HG02970 (cell line): Measurements from ENCODE around the gene ZDHHC14.

Experiments used
- ATAC-seq: cut with Tn5 transposase; IDR thresholded peaks from one replicate; pipeline ENCODE4 v1.9.1; 2021; ENCODE audit warnings: mild to moderate bottlenecking, moderate library complexity, moderate number of reproducible peaks; ENCODE audit not compliant: unreplicated experiment, low FRiP score

ZDHHC14 gene

GRCh38 chr6:157629220-157629619, 248.2 kb downstream of the ZDHHC14 start:
- no peak for ATAC-seq

DNA sequence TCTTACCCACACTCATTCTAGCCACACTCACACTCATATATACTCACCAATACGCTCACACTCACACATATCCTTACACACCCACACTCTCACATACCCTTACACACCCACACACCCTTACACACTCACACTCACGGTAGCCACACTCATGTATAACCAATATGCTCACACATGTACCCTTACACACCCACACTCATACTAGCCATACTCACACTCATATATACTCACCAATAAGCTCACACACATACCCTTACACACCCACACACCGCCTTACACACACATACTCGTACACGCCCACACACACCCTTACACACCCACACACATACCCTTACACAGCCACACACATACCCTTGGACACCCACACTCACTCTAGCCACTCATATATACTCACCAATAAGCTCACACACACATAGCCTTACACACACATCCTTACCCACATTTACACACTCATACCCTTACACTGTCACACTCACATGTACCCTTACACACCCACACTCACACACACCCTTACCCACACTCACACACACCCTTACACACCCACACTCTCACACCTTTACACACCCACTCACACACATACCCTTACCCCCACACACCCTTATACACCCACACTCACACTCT, 249.6 kb downstream of the ZDHHC14 start:
- ATAC-seq = no peak

- ATAC-seq = no peak
These were observed 250.4 kb downstream of the ZDHHC14 start for GRCh38 chr6:157631412-157631811.

DNA sequence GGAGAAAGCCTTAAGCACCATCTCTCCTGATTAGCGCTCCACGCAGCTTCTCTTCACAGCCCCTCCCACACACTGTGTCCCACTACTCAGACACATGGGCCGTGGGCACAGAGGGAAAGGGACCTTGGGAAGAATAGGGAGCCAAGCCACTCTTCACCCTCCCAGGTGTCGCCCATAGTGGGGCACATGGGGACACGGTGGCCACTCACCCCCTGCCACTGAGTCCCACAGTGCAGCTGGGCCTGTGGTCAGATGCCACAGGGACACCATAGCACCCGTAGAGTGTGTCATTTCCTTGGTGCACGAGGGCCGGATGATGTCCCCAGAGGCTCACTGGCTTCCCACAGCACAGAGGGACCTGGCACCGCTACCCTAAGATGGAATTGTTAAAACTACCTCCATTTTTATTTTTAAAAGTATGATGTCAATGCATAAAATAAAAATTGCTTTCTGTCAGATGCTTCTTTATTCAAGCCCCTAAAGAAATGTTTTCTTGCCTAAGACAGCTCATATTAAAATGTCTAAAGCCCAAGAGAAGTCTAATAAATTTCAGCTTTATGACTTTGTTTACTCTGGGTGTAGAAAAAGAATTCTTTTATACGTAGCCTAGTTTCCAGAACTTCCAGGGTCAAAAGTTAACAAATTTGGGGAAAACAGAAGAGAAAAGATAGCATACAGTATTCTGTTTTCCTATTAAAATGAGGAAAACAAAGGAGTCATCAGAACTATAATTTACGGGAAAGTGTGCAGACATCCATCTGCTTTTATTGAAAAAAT, 251.0 kb downstream of the ZDHHC14 start:
- ATAC-seq = no peak

DNA sequence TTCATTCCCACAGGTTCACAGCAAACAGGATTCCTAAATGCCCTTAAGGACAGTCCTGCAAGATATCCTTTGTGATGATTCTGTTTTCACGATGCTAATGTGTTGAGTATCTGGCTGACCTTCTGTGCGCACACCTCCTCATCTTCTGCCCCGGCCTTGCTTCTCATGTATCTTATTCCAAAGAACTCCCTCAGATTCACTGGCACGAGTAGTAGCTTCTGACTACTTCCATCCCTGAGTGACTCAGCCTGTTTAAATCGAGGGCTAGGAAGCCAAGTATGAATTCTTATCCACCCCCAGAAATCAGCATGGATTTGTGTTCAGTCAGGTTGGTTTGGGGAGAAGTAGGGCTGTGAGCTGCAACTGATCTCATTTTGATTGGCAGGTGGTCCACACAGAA, 251.8 kb downstream of the ZDHHC14 start:
- no peak for ATAC-seq

DNA sequence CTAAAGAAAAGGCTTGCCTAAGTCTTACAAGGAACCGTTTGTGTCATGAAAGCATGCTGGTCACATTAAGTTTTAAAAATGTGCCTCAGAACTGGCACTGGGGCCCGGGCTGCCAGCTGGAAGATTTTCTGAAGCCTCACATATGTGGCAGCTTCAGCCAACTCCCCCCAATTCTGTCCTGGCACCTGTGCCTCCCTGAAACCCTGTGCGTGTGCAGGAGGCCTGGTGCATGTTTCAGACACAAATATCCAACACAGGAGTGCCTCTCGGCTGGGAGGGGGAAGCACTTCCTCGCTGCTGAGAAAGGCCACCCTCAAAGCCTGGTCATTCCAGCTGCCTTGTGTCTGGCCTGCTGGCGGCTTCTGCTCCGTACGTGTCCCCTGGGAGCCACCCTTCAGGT, 253.6 kb downstream of the ZDHHC14 start:
- ATAC-seq = no peak

DNA sequence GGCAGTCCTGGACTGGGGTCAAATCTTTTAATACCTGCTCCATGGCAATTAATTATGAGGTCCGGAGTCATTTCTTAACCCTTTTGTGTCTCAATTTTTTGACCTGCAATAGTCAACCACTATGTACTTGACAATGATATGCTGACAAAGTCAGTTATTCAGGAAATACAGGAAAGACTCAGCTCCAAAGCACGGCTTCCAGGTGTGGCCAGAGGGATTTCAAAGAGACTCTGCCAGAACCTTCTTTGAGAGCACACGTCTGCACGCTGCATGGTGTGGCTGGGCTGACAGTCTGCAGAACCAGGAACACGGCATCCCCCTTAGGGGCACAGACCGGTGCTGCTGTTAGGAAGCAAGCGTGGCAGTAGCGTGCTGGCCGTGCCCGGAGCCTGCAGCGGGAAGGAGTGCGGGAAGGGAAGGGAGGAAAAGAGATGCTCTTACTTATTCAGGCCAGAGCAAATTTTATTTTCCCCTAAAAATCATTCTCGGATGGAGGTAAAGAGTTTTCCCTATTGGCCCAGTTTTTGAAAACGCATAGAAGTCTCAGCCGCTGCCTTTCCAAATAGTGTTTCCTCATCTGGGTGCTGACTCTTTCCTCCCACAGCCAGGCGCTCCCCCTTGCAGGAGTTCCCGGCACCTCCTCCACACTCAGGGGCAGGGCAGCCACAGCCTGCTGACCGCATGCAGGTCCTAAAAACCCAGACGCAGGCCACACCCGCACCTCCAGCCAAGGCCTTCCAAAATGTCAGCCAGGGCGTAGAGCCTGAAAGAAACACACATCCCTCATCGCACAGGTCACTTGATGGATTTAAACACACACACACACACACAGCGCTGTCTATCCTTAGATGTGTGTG, 254.6 kb downstream of the ZDHHC14 start:
- no peak for ATAC-seq

GRCh38 chr6:157637516-157637915, 256.5 kb downstream of the ZDHHC14 start:
- ATAC-seq = no peak

- ATAC-seq = no peak
These were observed 257.1 kb downstream of the ZDHHC14 start for GRCh38 chr6:157637941-157638662.

- no peak for ATAC-seq
These were observed 257.8 kb downstream of the ZDHHC14 start for GRCh38 chr6:157638779-157639178.

DNA sequence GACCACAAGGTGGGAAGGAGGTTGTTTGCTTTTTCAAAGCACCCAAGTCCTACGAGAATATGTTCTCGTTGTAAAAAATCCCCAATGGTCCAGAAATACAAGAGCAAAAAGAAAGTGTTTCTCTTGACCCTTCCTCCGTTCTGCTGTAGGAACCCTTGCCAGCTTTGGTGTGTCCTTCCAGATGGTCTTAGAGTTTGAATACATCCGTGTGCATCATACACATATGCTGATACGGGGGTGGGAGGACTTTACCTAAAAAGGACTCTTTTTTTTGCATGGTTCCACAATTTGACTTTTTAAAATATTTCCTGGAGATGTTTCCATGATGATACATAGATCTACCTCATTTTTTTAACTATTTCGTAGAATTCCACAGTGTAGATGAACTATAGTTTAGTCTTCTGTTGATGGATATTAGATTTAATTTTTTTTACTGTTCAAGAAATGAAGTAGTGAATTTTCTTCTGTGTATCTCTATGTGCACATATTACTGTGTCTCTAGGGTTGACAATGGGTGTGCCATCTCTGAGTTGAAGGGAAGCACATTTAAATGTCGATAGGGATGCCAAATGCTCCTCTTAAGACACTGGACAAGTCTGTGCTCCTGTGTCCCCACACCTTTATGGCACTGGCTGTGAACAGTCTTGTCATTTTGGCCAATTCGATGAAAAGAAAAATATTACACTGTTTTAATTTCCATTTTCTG, 259.9 kb downstream of the ZDHHC14 start:
- ATAC-seq = no peak

DNA sequence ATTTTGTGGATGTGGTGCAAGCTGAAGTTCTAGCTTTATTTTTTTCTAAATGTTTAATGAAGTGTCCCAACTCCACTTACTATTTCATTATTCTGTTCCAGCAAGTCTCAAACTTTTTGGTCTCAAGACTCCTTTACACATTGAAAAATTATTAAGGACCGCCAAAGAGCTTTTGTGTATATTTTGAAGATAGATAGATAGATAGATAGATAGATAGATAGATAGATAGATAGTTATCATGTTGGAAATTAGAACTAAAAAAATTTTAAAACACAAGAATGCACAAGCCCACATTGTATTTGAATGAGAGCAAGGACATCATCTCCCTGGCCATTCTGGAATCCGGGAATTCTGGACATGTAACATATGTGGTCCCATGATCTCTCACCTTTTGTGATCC, 260.8 kb downstream of the ZDHHC14 start:
- no peak for ATAC-seq

DNA sequence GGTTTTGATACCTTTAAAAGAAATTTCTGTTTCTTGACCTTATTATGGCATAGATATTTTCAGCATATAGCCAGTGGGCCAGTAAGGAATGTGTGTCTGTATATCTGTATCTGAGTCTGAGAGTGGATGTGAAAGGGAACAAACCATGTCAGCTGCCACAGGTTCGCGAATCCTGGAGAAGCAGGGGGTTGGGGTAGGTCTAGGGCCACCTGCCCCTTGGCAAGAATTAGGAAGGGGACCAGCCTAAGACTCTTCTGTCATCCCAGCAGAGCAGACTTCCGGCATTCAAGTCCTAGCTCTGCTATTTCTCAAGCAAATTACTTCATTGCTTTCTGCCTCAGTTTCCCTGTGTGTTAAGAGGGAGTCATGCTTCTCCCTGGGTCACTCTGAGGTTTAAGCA, 261.7 kb downstream of the ZDHHC14 start:
- no peak for ATAC-seq

DNA sequence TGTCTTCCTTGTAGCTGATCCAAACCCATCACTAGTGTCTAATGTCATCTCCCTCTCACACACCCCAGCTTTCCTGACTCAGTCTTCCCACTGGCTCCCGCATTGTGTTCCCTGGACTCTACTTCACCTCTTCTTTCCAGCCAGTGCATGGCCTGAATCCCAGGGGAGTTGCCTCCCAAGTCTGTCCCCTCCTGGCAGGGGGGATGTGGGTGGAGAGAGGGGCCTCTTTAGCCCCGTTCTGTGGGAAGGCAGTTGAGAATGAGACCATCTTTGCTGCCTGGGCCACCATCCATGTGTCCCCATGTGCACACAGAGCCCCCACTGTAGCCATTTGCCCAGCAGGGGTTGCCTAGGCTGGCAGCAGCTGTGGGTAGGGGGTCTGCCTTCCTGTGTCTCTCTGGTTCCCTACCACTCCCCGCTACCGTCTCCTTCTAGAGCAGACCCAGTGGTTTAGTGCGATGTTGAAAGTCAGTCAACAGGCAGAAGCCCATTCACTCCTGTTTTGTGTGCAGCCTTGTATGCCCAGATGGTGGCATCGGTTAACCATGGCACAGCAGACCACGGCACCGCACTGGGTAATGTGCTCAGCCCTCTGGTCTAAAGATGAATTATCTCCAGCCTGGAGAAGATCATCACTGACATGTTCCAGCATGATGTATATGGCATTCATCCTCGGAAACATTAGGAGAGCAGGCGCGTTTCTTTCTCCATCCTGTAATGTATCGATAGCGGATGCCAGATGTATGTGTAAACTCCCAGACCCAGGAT, 263.2 kb downstream of the ZDHHC14 start:
- ATAC-seq = no peak

GRCh38 chr6:157645201-157645795, 264.3 kb downstream of the ZDHHC14 start:
- ATAC-seq = no peak

DNA sequence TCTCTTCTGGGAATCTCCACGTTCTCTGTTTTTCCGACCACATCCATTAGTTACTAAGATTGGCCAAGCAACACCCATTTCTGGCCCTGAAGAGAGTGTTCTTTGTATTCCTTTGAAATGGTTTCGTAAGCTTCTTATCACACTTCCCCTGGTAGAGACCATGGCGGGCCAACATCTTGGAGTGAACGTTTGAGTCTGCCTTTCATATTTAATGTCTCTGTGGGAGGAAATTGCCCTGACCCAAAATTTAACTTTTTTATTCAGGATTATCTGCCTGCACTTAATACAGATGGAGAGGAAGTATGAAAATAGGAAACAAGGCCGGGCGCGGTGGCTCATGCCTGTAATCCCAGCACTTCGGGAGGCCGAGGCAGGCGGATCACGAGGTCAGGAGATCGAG, 265.0 kb downstream of the ZDHHC14 start:
- no peak for ATAC-seq

DNA sequence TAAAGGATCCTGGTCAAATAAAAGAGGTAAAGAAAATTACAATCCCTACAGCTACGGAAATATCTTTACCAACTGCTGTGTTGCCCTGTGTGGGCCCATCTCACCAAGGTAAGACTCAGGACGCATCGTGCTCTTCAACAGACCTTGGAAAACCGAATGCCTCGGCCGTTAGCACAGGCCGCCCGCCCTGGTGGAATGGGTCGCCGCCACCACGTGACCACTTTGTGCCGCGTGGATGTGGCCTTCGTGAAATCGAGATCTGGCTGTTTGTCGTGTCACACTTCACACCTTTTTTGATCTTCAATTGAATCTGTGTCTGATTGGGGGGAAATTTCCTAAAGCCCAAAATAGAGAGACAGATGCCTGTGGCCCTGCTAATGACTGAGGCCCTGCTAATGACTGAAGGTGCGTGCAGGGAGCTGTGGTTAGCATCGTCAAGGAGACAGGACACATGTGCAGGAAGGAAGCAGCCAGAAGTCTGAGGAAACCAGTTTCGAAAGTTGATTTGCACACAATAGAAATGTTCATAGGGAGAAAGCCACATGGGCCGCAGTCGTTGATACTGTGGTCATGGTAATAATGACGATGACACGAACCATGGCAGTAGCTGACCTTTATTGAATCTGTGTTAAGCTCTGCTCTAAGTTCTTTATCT, 266.4 kb downstream of the ZDHHC14 start:
- ATAC-seq = no peak

DNA sequence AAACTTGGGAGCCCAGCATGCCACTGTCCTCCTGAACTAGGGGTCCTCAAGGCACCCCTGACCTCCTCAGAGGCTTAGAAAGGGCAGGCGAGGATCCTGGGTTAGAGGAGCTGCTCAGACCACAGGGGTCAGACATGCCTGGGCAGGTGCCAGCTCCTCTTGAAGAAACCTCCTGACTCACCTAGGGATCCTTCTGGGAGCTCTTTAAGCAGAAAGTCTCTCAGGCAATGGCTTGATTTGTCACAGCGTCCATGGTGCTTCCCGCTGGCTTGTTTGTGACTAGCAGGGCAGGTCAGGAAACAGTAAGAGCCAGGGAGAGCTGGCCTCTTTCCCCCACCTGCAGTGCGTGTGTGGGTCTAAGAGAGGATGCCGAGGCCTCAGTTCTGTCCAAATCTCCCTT, 267.6 kb downstream of the ZDHHC14 start:
- no peak for ATAC-seq
